HG02885 (cell line): ENCODE results near the gene ZNF836.

Experiments
- ATAC-seq: cut with Tn5 transposase; IDR thresholded peaks from one replicate; pipeline ENCODE4 v1.9.1; 2021; ENCODE audit warnings: mild to moderate bottlenecking; ENCODE audit not compliant: unreplicated experiment, poor library complexity

The ZNF836 gene

GRCh38 chr19:52188822-52189734, 17.7 kb upstream of the ZNF836 start:
- ATAC-seq, result peak; percentile 10

DNA sequence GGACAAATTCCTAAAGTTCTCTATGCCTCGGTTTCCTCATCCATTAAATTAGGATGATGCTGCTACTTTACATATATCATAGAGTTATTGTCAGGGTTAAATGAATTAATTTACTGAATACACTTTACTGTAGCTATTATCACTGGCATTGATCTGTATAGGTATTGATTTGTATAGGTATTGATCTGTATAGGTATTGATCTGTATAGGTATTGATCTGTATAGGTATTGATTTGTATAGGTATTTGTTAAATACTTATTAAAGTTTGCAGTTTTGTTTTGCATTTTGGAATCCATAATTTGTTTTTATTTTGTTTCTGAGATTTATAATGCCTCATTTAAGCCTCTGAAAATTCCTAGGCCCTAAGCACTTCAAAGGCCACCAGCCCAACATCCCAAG, 16.0 kb upstream of the ZNF836 start:
- no peak for ATAC-seq

GRCh38 chr19:52176574-52176973, 5.2 kb upstream of the ZNF836 start:
- no peak for ATAC-seq

- ATAC-seq, result no peak
These were observed 926 bp upstream of the ZNF836 start for GRCh38 chr19:52172347-52172746.

- peak; percentile 26 for ATAC-seq
These were observed 529 bp downstream of the ZNF836 start for GRCh38 chr19:52170863-52171320.

DNA sequence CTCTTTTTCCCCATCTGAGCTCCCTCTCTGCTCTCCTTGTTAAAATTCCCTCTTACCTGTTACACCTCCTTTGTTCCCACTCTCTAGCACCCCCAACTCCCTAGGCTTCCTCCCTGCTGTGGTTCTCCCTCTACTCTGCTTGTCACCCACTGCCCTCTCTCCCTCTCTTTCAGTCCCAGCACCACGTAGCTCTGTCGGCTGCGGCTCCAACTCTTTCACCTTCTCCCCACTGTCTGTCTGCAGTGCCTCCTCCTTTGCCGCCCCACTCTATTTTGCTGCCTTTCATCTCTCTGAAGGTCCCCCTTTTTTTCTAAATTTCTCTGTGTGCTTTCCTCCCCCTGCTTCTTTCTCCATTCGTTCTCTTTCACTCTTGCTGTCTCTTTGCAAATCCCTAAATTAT, 1.1 kb downstream of the ZNF836 start:
- ATAC-seq, result no peak

DNA sequence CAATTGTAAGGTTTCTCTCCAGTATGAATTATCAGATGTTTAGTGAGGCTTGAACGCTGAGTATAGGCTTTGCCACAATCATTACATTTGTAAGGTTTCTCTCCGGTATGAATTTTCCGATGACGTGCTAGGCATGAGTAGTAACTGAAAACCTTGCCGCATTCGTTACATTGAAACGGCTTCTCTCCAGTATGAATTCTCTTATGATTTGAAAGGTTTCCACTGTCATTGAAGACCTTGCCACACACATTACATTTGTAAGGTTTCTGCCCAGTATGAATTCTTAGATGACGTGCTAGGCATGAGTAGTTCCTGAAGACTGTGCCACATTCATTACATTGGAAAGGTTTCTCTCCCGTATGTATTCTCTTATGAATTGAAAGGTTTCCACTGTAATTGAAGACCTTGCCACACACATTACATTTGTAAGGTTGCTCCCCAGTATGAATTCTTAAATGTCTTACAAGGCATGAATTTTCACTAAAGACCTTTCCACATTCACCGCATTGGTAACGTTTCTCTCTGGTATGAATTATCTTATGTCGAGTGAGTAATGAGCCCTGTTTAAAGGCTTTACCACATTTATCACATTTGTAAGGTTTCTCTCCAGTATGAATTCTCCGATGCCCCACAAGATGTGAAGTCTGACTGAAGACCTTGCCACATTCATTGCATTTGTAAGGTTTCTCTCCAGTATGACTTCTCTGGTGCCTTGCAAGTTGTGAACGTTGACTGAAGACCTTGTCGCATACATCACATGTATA, 15.6 kb downstream of the ZNF836 start:
- ATAC-seq, result no peak

DNA sequence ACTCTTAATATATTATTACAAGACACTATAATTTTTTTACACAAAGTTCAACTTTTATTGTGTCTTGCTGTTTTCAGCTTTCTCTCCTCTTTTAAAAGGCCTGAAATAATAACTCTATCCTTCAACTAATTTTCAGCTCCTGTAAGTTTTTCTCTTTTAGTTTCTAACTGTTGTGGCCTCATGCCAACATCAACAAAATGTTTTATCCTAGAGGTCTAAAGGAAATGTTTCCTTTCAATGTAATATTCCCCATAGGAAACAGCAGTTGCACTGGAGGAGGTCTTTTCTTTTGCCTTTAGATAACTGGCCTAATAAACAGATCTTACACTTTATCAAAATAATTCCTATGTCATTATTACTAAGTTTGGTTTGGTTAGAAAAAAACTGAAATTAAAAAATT, 23.2 kb downstream of the ZNF836 start:
- ATAC-seq, result no peak

DNA sequence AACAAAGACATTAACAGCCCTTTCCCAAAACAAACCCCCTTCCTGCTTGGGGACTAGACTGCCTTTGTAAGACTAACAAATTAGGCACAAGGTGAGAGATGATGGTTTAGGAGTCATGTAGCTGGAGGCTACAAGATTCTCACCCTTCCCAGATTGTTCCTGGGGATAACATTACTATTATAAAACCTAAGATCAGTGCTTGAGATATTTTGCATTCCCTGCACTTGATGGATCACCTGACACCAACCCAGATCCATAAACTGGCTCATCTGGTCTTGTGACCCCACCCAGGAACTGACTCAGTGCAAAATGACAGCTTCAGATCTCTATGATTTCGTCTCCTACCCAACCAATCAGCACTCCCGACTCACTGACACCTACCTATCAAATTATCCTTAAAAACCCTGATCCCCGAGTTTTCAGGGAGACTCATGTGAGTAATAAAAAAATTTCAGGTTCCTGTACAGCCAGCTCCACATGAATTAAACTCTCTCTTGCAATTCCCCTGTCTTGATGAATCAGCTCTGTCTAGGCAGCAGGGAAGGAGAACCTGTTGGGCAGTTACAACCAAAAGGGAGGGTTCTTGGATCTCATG, 29.3 kb downstream of the ZNF836 start:
- ATAC-seq, result no peak

- no peak for ATAC-seq
These were observed 30.2 kb downstream of the ZNF836 start for GRCh38 chr19:52141203-52141602.

DNA sequence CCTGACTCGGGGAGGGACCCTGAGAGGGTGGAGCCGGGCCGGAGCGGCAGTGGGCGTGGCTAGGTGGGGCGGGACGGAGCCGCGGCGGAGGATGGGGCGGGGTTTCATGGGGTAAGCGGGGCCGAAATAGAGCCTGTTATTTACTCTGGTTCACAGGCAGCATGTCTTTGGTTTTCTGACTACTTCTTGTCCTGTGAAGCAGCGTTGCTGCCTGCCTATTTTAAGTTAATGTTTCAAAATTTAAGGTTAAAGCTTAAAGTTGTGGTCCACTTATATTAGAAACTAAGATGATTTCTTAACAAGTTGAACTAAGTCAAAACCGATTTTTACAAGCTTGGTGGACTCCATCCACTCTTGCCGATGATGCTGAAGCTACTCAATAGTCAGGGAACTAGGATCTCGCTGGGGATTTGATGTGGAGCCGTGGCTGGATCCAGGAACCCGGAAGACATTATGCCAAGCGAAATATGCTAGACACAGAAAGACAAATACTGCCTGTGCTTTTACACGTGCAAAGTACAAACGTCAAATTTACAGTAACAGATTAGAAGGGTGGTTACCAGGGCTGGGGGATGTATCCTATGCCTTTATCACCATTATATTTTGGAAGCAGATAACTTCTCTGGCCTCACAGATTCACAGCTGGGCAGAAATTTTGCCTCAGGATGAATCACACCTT, 31.2 kb downstream of the ZNF836 start:
- peak; percentile 97 for ATAC-seq

- ATAC-seq, result peak; percentile 65
These were observed 32.0 kb downstream of the ZNF836 start, which contains the start of gene ZNF616 for GRCh38 chr19:52139252-52140031. TSS of gene ZNF616 (minus strand) at chr19:52139938. CDS start at chr19:52130512, 9,426 bp downstream.

DNA sequence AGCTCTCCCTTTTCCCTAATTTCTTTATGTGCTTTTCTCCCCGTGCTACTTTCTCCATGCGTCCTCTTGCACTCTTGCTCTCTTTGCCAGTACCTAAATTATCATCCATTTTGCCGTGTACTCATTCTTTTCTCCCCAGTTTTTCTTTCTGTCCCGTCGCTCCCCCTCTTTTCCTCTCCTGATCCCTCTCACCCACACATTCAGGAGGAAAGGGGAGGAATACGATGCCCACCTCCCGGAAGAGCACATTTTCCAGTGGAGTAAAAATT, 32.5 kb downstream of the ZNF836 start:
- ATAC-seq, result no peak

DNA sequence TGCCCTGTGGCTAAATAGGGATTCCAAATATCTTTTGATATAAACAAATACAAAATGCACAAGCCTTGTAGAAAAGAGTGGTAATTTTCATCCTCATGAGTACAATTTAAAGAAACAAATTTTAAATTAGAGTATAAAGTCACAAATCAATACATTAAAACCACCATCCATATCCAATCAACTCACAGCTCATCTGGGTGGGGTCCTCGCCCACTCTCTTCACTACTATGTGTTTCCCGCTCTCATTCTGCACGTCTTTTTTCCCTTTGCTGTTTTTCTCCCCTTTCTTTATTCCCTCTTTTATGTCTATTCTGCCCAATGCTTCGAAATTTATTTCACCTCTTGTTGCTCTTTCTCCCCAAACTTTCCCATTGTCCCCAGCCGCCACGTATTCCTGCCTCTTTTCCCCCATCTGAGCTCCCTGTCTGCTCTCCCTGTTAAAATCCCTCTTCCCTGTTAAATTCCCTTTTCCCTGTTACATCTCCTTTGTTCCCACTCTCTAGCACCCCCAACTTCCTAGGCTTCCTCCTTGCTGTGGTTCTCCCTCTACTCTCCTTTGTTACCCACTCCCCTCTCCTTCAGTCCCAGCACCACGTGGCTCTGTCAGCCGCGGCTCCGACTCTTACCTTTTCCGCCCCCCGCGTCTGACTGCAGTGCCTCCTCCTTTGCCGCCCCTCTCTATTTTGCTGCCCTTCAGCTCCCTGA, 33.0 kb downstream of the ZNF836 start:
- no peak for ATAC-seq

DNA sequence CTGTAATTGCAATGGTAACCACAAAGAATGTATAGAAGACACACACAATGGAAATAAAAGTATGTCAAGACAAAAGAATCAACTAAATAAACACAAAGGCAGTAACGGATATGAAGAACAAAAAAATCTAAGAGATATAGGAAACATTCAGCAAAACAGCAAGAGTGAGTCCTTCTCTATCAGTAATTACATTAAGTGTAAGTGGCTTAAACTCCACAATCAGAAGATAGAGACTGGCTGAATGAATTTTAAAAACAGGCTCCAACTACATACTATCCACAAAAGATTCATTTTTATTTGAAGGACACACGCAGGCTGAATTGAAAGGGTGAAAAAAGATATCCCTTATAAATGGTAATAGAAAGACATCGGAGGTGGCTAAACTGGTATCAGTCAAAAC, 51.1 kb downstream of the ZNF836 start:
- ATAC-seq, result no peak

- no peak for ATAC-seq
These were observed 55.8 kb downstream of the ZNF836 start for GRCh38 chr19:52115526-52116053.

GRCh38 chr19:52114691-52115090, 56.7 kb downstream of the ZNF836 start:
- ATAC-seq, result no peak

DNA sequence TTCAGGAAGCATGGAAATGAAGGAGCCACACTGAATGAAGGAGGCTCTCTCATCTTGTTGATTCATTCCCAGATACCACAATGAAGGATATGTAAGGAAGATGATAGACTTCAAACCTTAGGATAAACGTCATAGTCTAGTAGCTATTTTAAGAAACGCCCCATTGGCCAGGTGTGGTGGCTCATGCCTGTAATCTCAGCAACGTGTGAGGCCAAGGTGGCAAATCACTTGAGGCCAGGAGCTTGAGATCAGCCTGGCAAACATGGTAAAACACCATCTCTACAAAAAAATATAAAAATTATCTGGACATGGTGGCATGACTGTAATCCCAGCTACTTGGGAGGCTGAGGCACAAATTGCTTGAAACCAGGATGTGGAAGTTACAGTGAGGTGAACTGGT, 58.8 kb downstream of the ZNF836 start:
- ATAC-seq, result no peak

- ATAC-seq, result no peak
These were observed 60.6 kb downstream of the ZNF836 start for GRCh38 chr19:52110780-52111179.
